Ishikawa (cell line): ENCODE measurements around the gene TMEM62.

ENCODE experiments used
- CEBPB ChIP-seq: IDR thresholded peaks from 2 replicates; pipeline ENCODE4 v1.6.1; 2012
- CREB1 ChIP-seq: IDR thresholded peaks from 2 replicates; pipeline ENCODE4 v1.6.1; 2012; ENCODE audit warnings: low read depth
- EGR1 ChIP-seq: IDR thresholded peaks from 2 replicates; pipeline ENCODE4 v1.6.1; 2012
- EP300 ChIP-seq: IDR thresholded peaks from 2 replicates; pipeline ENCODE4 v1.6.1; 2012; ENCODE audit warnings: borderline replicate concordance
- FOXM1 ChIP-seq: IDR thresholded peaks from 2 replicates; pipeline ENCODE4 v1.6.1; 2012; ENCODE audit warnings: low read depth, borderline replicate concordance
- NFIC ChIP-seq: IDR thresholded peaks from 2 replicates; pipeline ENCODE4 v1.6.1; 2012
- RAD21 ChIP-seq: IDR thresholded peaks from 2 replicates; pipeline ENCODE4 v1.6.1; 2012; ENCODE audit warnings: low read depth
- TF ChIP-seq, protein P1 (sequence below): IDR thresholded peaks from 2 replicates; pipeline ENCODE4 v1.6.1; 2012; ENCODE audit warnings: low read depth, mild to moderate bottlenecking
- TF ChIP-seq, protein P2 (sequence below): IDR thresholded peaks from 2 replicates; pipeline ENCODE4 v1.6.1; 2012
- TF ChIP-seq, protein P3 (sequence below): IDR thresholded peaks from 2 replicates; pipeline ENCODE4 v1.6.1; 2012

DNA sequence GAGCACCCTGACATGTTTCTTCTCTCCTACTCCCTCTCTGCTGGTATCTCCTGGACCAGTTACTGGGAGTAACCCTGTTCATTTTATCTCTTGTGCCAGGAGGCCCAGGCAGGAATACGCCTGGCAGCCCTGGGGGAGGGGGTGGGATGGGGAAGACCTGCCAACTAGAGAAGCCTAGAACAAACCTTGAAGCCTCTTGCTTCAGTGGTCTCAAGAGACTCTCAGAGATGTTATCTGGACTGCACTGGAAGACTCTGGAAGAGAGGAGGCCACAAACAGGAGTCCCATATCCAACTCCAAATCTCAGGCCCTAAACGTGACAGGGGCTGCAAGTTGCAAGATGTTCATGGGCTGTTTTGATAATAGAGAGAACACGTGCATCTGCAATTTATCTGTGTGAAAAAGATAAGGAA, 87.6 kb downstream of the TMEM62 start, which contains the start of gene EPB42:
- TF ChIP-seq RAD21 (no peak), EGR1 (no peak), EP300 (no peak), NFIC (no peak), CEBPB (no peak), FOXM1 (no peak), CREB1 (no peak)
- TF ChIP-seq, protein P1, sequence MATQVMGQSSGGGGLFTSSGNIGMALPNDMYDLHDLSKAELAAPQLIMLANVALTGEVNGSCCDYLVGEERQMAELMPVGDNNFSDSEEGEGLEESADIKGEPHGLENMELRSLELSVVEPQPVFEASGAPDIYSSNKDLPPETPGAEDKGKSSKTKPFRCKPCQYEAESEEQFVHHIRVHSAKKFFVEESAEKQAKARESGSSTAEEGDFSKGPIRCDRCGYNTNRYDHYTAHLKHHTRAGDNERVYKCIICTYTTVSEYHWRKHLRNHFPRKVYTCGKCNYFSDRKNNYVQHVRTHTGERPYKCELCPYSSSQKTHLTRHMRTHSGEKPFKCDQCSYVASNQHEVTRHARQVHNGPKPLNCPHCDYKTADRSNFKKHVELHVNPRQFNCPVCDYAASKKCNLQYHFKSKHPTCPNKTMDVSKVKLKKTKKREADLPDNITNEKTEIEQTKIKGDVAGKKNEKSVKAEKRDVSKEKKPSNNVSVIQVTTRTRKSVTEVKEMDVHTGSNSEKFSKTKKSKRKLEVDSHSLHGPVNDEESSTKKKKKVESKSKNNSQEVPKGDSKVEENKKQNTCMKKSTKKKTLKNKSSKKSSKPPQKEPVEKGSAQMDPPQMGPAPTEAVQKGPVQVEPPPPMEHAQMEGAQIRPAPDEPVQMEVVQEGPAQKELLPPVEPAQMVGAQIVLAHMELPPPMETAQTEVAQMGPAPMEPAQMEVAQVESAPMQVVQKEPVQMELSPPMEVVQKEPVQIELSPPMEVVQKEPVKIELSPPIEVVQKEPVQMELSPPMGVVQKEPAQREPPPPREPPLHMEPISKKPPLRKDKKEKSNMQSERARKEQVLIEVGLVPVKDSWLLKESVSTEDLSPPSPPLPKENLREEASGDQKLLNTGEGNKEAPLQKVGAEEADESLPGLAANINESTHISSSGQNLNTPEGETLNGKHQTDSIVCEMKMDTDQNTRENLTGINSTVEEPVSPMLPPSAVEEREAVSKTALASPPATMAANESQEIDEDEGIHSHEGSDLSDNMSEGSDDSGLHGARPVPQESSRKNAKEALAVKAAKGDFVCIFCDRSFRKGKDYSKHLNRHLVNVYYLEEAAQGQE, result no peak
- TF ChIP-seq, protein P2, sequence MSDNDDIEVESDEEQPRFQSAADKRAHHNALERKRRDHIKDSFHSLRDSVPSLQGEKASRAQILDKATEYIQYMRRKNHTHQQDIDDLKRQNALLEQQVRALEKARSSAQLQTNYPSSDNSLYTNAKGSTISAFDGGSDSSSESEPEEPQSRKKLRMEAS, result no peak
- TF ChIP-seq, protein P3, sequence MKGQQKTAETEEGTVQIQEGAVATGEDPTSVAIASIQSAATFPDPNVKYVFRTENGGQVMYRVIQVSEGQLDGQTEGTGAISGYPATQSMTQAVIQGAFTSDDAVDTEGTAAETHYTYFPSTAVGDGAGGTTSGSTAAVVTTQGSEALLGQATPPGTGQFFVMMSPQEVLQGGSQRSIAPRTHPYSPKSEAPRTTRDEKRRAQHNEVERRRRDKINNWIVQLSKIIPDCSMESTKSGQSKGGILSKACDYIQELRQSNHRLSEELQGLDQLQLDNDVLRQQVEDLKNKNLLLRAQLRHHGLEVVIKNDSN, result no peak
